H9 (cell line): ENCODE data around the gene DLG2. TPM values are rescaled to one million over a fixed set of nuclear protein-coding genes. Genes with fewer than 3 reads are reported as not detected.

Source experiments
- DNase-seq: peaks from one replicate; pipeline ENCODE4 v3.0.0-alpha.2; 2017
- H2AFZ ChIP-seq: one replicate; pipeline ENCODE4 v1.6.1; 2013; ENCODE audit warnings: mild to moderate bottlenecking, low read length, control low read depth, moderate library complexity
- H2AK5ac ChIP-seq: 2 replicates; pipeline ENCODE4 v1.6.1; 2013; ENCODE audit warnings: low read length, control low read depth, mixed read lengths; ENCODE audit not compliant: insufficient read length
- H2BK120ac ChIP-seq: one replicate; pipeline ENCODE4 v1.6.1; 2013; ENCODE audit warnings: low read depth, mild to moderate bottlenecking, low read length, control low read depth, inconsistent platforms; ENCODE audit not compliant: poor library complexity, severe bottlenecking
- H2BK12ac ChIP-seq: 2 replicates; pipeline ENCODE4 v1.6.1; 2013; ENCODE audit warnings: low read length, control low read depth, mixed read lengths, low read depth; ENCODE audit not compliant: insufficient read length
- H2BK15ac ChIP-seq: 2 replicates; pipeline ENCODE4 v1.6.1; 2013; ENCODE audit warnings: low read depth, low read length, control low read depth
- H2BK20ac ChIP-seq: one replicate; pipeline ENCODE4 v1.6.1; 2013; ENCODE audit warnings: low read depth, mild to moderate bottlenecking, low read length, control low read depth, inconsistent platforms; ENCODE audit not compliant: poor library complexity, severe bottlenecking
- H2BK5ac ChIP-seq: 2 replicates; pipeline ENCODE4 v1.6.1; 2013; ENCODE audit warnings: low read length, control low read depth, mixed read lengths; ENCODE audit not compliant: insufficient read length
- H3K14ac ChIP-seq: 2 replicates; pipeline ENCODE4 v1.6.1; 2013; ENCODE audit warnings: low read length, control low read depth; ENCODE audit not compliant: insufficient read depth
- H3K18ac ChIP-seq: 2 replicates; pipeline ENCODE4 v1.6.1; 2013; ENCODE audit warnings: low read depth, mild to moderate bottlenecking, mixed read lengths, low read length, control low read depth; ENCODE audit not compliant: insufficient read length
- H3K23ac ChIP-seq: 2 replicates; pipeline ENCODE4 v1.6.1; 2013; ENCODE audit warnings: low read length, control low read depth, mixed read lengths, low read depth; ENCODE audit not compliant: insufficient read length
- H3K23me2 ChIP-seq: 2 replicates; pipeline ENCODE4 v1.6.1; 2013; ENCODE audit warnings: low read depth, mild to moderate bottlenecking, mixed read lengths, low read length, control low read depth; ENCODE audit not compliant: insufficient read length, poor library complexity, severe bottlenecking
- H3K27ac ChIP-seq: 2 replicates; pipeline ENCODE4 v1.5.1; 2013; ENCODE audit warnings: low read length, control low read depth, mixed read lengths, low read depth; ENCODE audit not compliant: insufficient read length
- H3K27me3 ChIP-seq: 2 replicates; pipeline ENCODE4 v1.6.1; 2013; ENCODE audit warnings: low read length, control low read depth, inconsistent platforms; ENCODE audit not compliant: insufficient read depth
- H3K4ac ChIP-seq: 2 replicates; pipeline ENCODE4 v1.6.1; 2013; ENCODE audit warnings: low read depth, mild to moderate bottlenecking, control low read depth, inconsistent platforms, low read length, moderate library complexity
- H3K4me1 ChIP-seq: 2 replicates; pipeline ENCODE4 v1.6.1; 2013; ENCODE audit warnings: low read length, control low read depth, inconsistent platforms; ENCODE audit not compliant: insufficient read depth
- H3K4me2 ChIP-seq: 2 replicates; pipeline ENCODE4 v1.6.1; 2013; ENCODE audit warnings: low read length, control low read depth, mixed read lengths; ENCODE audit not compliant: insufficient read length, insufficient read depth
- H3K56ac ChIP-seq: 2 replicates; pipeline ENCODE4 v1.6.1; 2013; ENCODE audit warnings: low read depth, mild to moderate bottlenecking, mixed read lengths, low read length, control low read depth; ENCODE audit not compliant: insufficient read length
- H3K79me1 ChIP-seq: 2 replicates; pipeline ENCODE4 v1.6.1; 2013; ENCODE audit warnings: low read depth, mild to moderate bottlenecking, moderate library complexity, low read length, control low read depth, inconsistent platforms; ENCODE audit not compliant: insufficient read depth, poor library complexity, severe bottlenecking
- H3K79me2 ChIP-seq: 2 replicates; pipeline ENCODE4 v1.6.1; 2013; ENCODE audit warnings: low read length, control low read depth, inconsistent platforms; ENCODE audit not compliant: insufficient read depth
- H3K9ac ChIP-seq: 2 replicates; pipeline ENCODE4 v1.6.1; 2013; ENCODE audit warnings: low read length, control low read depth, mixed read lengths; ENCODE audit not compliant: insufficient read length; ENCODE audit errors: extremely low read depth
- H3K9me3 ChIP-seq: one replicate; pipeline ENCODE4 v1.6.1; 2013; ENCODE audit warnings: low read depth, low read length, inconsistent platforms; ENCODE audit not compliant: control insufficient read depth
- H3T11ph ChIP-seq: one replicate; pipeline ENCODE4 v1.6.1; 2013; ENCODE audit warnings: mild to moderate bottlenecking, low read length, control low read depth, inconsistent platforms
- H4K20me1 ChIP-seq: one replicate; pipeline ENCODE4 v1.6.1; 2013; ENCODE audit not compliant: control insufficient read depth, insufficient read length, insufficient read depth
- H4K5ac ChIP-seq: 2 replicates; pipeline ENCODE4 v1.6.1; 2013; ENCODE audit warnings: low read depth, mild to moderate bottlenecking, mixed read lengths, low read length, control low read depth; ENCODE audit not compliant: insufficient read length
- H4K8ac ChIP-seq: replicated peaks from 2 replicates; pipeline ENCODE4 v1.6.1; 2013; ENCODE audit warnings: low read length, control low read depth, mixed read lengths, low read depth; ENCODE audit not compliant: insufficient read length
- H4K91ac ChIP-seq: 2 replicates; pipeline ENCODE4 v1.6.1; 2013; ENCODE audit warnings: low read depth, mild to moderate bottlenecking, moderate library complexity, mixed read lengths, low read length, control low read depth; ENCODE audit not compliant: insufficient read length
- H3K27ac Mint-ChIP-seq, 3 experiments: 2 replicates in 2 of 3; 3 replicates in 1 of 3; pipeline ENCODE4 v1.8.0; 2020 to 2021; ENCODE audit warnings: mixed read lengths in 3 of 3, mild to moderate bottlenecking in 1 of 3, moderate library complexity in 1 of 3
- H3K27me3 Mint-ChIP-seq: 2 replicates; pipeline ENCODE4 v1.8.0; 2021; ENCODE audit warnings: low read depth, mild to moderate bottlenecking, moderate library complexity, mixed read lengths
- H3K36me3 Mint-ChIP-seq, 3 experiments: 2 replicates in 2 of 3; 3 replicates in 1 of 3; pipeline ENCODE4 v1.8.0; 2020 to 2021; ENCODE audit warnings: low read depth in 3 of 3, mixed read lengths in 3 of 3; ENCODE audit not compliant: insufficient read depth in 1 of 3
- H3K4me1 Mint-ChIP-seq, 2 experiments: 2 replicates each; pipeline ENCODE4 v1.8.0; 2020; ENCODE audit warnings: mixed read lengths in 2 of 2
- H3K4me3 Mint-ChIP-seq, 2 experiments: 2 replicates in 1 of 2; 3 replicates in 1 of 2; pipeline ENCODE4 v1.8.0; 2020 to 2021; ENCODE audit warnings: mild to moderate bottlenecking in 2 of 2, mixed read lengths in 2 of 2, moderate library complexity in 1 of 2
- H3K9me3 Mint-ChIP-seq, 2 experiments: 2 replicates in 1 of 2; 3 replicates in 1 of 2; pipeline ENCODE4 v1.8.0; 2020; ENCODE audit warnings: mild to moderate bottlenecking in 2 of 2, mixed read lengths in 2 of 2, moderate library complexity in 1 of 2
- WGBS: extraction: QIAGEN DNeasy Blood & Tissue Kit; methylation state at CpG from one replicate; pipeline ENCODE4 v1.1.7; 2013; ENCODE audit warnings: missing lambda C conversion rate, low lambda C conversion rate, mixed read lengths; ENCODE audit not compliant: insufficient read length; ENCODE audit errors: extremely low coverage; 5-methylcytosine and 5-hydroxymethylcytosine counted together
- total RNA-seq: library from RNA; stranded (reverse); gene quantifications from 2 replicates; pipeline ENCODE4 v1.2.1, GENCODE V29; 2021
- TF ChIP-seq, protein P1 (sequence below): fragments of 200-600 bp; sonication (generic); conservative IDR thresholded peaks from 3 replicates; pipeline ENCODE4 v1.8.0; 2021; ENCODE audit warnings: antibody characterized with exemption, mild to moderate bottlenecking

DLG2 gene
- total RNA-seq, 1 experiment from 2014 or later: 8.0 TPM

DNA sequence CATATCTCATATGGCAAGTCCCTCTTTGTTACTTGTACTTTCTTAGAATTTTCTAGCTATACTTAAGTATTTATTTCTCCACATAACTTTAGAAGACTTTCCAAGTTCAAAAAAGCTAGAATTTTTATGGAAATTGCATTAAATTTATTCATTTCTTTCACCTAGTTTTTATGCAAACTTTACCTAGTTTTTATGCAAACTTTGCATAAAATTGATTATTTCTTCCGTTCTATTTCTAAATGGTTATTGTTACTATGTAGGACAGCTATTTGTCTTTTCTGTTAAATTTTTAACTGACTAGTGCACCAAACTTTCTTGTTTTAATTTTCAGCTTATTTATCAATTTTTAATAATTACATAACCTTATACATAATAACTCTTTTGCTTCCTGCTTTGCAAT lies 41.0 kb upstream of the DLG2 start:
- no peak overlapping the region for H3K14ac ChIP-seq
- peaks cover 11% of the 10 kb centered on the region for H3K79me2 ChIP-seq
- H3K9me3 ChIP-seq: no peaks in the 10 kb centered on the region
- no peak overlapping the region for H4K5ac ChIP-seq
- H4K8ac ChIP-seq: no peak overlapping the region
- H3K23me2 ChIP-seq: peaks cover 4% of the 10 kb centered on the region
- no peak overlapping the region for H3K4ac ChIP-seq
- H2BK15ac ChIP-seq: no peak overlapping the region
- no peaks in the 10 kb centered on the region; the same call in 1 of the 2 replicates for H3K27me3 ChIP-seq
- TF ChIP-seq, protein P1, sequence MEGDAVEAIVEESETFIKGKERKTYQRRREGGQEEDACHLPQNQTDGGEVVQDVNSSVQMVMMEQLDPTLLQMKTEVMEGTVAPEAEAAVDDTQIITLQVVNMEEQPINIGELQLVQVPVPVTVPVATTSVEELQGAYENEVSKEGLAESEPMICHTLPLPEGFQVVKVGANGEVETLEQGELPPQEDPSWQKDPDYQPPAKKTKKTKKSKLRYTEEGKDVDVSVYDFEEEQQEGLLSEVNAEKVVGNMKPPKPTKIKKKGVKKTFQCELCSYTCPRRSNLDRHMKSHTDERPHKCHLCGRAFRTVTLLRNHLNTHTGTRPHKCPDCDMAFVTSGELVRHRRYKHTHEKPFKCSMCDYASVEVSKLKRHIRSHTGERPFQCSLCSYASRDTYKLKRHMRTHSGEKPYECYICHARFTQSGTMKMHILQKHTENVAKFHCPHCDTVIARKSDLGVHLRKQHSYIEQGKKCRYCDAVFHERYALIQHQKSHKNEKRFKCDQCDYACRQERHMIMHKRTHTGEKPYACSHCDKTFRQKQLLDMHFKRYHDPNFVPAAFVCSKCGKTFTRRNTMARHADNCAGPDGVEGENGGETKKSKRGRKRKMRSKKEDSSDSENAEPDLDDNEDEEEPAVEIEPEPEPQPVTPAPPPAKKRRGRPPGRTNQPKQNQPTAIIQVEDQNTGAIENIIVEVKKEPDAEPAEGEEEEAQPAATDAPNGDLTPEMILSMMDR: no peak
- H2BK120ac ChIP-seq: no peak overlapping the region
- H3K23ac ChIP-seq: no peak overlapping the region
- H3K79me1 ChIP-seq: no peaks in the 10 kb centered on the region
- H3K18ac ChIP-seq: no peak overlapping the region
- DNase-seq: no peak
- WGBS: no CpG with 5 or more reads among the region's 1 CpG
- no peaks in the 10 kb centered on the region for H4K20me1 ChIP-seq
- H3K36me3 Mint-ChIP-seq: peaks cover 15 to 17% (median 15%) of the 10 kb centered on the region in 3 experiments
- H2AK5ac ChIP-seq: no peak overlapping the region
- H2BK5ac ChIP-seq: no peak overlapping the region
- no peak overlapping the region for H3K4me3 Mint-ChIP-seq
- no peak overlapping the region for H2BK20ac ChIP-seq
- no peak overlapping the region for H4K91ac ChIP-seq
- no peak overlapping the region for H3K9ac ChIP-seq
- H3K27me3 Mint-ChIP-seq: peaks cover 34% of the 10 kb centered on the region
- H3T11ph ChIP-seq: no peak overlapping the region
- H3K56ac ChIP-seq: no peak overlapping the region
- H3K9me3 Mint-ChIP-seq: peaks cover 22 to 24% of the 10 kb centered on the region in 2 experiments
- no peaks in the 10 kb centered on the region; the same call in 1 of the 2 replicates for H3K4me1 ChIP-seq
- no peak overlapping the region for H3K27ac Mint-ChIP-seq
- no peak overlapping the region for H3K4me2 ChIP-seq
- no peak overlapping the region for H2AFZ ChIP-seq
- H2BK12ac ChIP-seq: no peak overlapping the region
- H3K4me1 Mint-ChIP-seq: peaks cover 12 to 17% of the 10 kb centered on the region in 2 experiments
- no peak overlapping the region for H3K27ac ChIP-seq
